WTC11 (cell line): ENCODE measurements around the gene AASDHPPT. TPM values are rescaled to one million over a fixed set of nuclear protein-coding genes. Genes with fewer than 3 reads are reported as not detected.

Experiments used
- ATAC-seq: fragments of 200-7000 bp; cut with Tn5 transposase; 2 replicates; pipeline ENCODE4 v1.10.0; 2021; ENCODE audit warnings: mild to moderate bottlenecking, moderate library complexity
- CTCF ChIA-PET: fragments of 300-600 bp; sonication (Branson Sonifier 250); formaldehyde crosslinking; loops from one replicate; lab custom pipeline; 2021; ENCODE audit warnings: antibody characterized with exemption; lab: Charles Lee
- POLR2A ChIA-PET: fragments of 350-600 bp; sonication (Branson Sonifier 250); formaldehyde crosslinking; loops from one replicate; lab custom pipeline; 2021; ENCODE audit warnings: antibody characterized with exemption; lab: Charles Lee
- DNase-seq: peaks from one replicate; pipeline ENCODE4 v3.0.0; 2021; ENCODE audit warnings: low spot score
- H3K27ac Mint-ChIP-seq: 2 replicates; pipeline ENCODE4 v1.8.0; 2021; ENCODE audit warnings: mixed read lengths
- H3K27me3 Mint-ChIP-seq: 2 replicates; pipeline ENCODE4 v1.8.0; 2021; ENCODE audit warnings: low read depth, mild to moderate bottlenecking, moderate library complexity, mixed read lengths
- H3K36me3 Mint-ChIP-seq: 2 replicates; pipeline ENCODE4 v1.8.0; 2021; ENCODE audit warnings: mixed read lengths
- H3K4me1 Mint-ChIP-seq: 2 replicates; pipeline ENCODE4 v1.8.0; 2022; ENCODE audit warnings: mixed read lengths
- H3K4me3 Mint-ChIP-seq: 2 replicates; pipeline ENCODE4 v1.8.0; 2021; ENCODE audit warnings: mild to moderate bottlenecking, moderate library complexity, mixed read lengths
- H3K9me3 Mint-ChIP-seq: 2 replicates; pipeline ENCODE4 v1.8.0; 2021; ENCODE audit warnings: mixed read lengths
- AFF4 ChIP-seq: sonication (generic); formaldehyde crosslinking; IDR thresholded peaks from 2 replicates; pipeline ENCODE4 v1.8.1; 2023; ENCODE audit warnings: mild to moderate bottlenecking, missing genetic modification reagents, borderline replicate concordance
- AR ChIP-seq: fragments of 250-450 bp; sonication (Bioruptor Pico); IDR thresholded peaks from 2 replicates; pipeline ENCODE4 v1.9.0; 2021; ENCODE audit warnings: mild to moderate bottlenecking
- ARID4B ChIP-seq: sonication (generic); formaldehyde crosslinking; IDR thresholded peaks from 2 replicates; pipeline ENCODE4 v1.8.0; 2023; ENCODE audit warnings: missing genetic modification reagents, mild to moderate bottlenecking, borderline replicate concordance
- ATF1 ChIP-seq: sonication (generic); formaldehyde crosslinking; IDR thresholded peaks from 2 replicates; pipeline ENCODE4 v1.8.1; 2023; ENCODE audit warnings: mild to moderate bottlenecking, moderate library complexity, missing genetic modification reagents
- CBFB ChIP-seq: sonication (generic); formaldehyde crosslinking; IDR thresholded peaks from 2 replicates; pipeline ENCODE4 v1.8.1; 2022; ENCODE audit warnings: mild to moderate bottlenecking, low read depth, missing genetic modification reagents
- CDX4 ChIP-seq: fragments of 250-450 bp; sonication (Bioruptor Pico); IDR thresholded peaks from 2 replicates; pipeline ENCODE4 v1.9.0; 2021; ENCODE audit warnings: moderate library complexity, mild to moderate bottlenecking, inconsistent platforms, borderline replicate concordance
- EMX1 ChIP-seq: fragments of 250-450 bp; sonication (Bioruptor Pico); IDR thresholded peaks from 2 replicates; pipeline ENCODE4 v1.8.0; 2021; ENCODE audit warnings: mild to moderate bottlenecking
- ERG ChIP-seq: fragments of 250-450 bp; sonication (Bioruptor Pico); IDR thresholded peaks from 2 replicates; pipeline ENCODE4 v1.8.0; 2021; ENCODE audit warnings: mild to moderate bottlenecking
- FOXJ3 ChIP-seq: sonication (generic); formaldehyde crosslinking; IDR thresholded peaks from 2 replicates; pipeline ENCODE4 v1.9.0; 2021; ENCODE audit warnings: missing genetic modification reagents, mild to moderate bottlenecking, borderline replicate concordance
- GTF2I ChIP-seq: fragments of 250-450 bp; sonication (Bioruptor Pico); conservative IDR thresholded peaks from 2 replicates; pipeline ENCODE4 v1.4.0; 2021; ENCODE audit warnings: mild to moderate bottlenecking
- JUN ChIP-seq: sonication (generic); formaldehyde crosslinking; IDR thresholded peaks from 2 replicates; pipeline ENCODE4 v1.8.0; 2023; ENCODE audit warnings: mild to moderate bottlenecking, missing genetic modification reagents
- MAX ChIP-seq: sonication (generic); formaldehyde crosslinking; IDR thresholded peaks from 2 replicates; pipeline ENCODE4 v1.8.0; 2022; ENCODE audit warnings: mild to moderate bottlenecking, missing genetic modification reagents
- MYBL2 ChIP-seq: sonication (generic); formaldehyde crosslinking; IDR thresholded peaks from 2 replicates; pipeline ENCODE4 v1.8.1; 2023; ENCODE audit warnings: mild to moderate bottlenecking, moderate library complexity, missing genetic modification reagents
- NFE2L1 ChIP-seq: sonication (generic); formaldehyde crosslinking; IDR thresholded peaks from 2 replicates; pipeline ENCODE4 v1.8.1; 2023; ENCODE audit warnings: missing genetic modification reagents
- RORB ChIP-seq: fragments of 250-450 bp; sonication (Bioruptor Pico); IDR thresholded peaks from 2 replicates; pipeline ENCODE4 v1.9.0; 2021; ENCODE audit warnings: mild to moderate bottlenecking
- STAT6 ChIP-seq: sonication (generic); formaldehyde crosslinking; conservative IDR thresholded peaks from 2 replicates; pipeline ENCODE4 v1.8.1; 2023; ENCODE audit warnings: mild to moderate bottlenecking, low read depth, missing genetic modification reagents, moderate library complexity
- ZNF317 ChIP-seq: sonication (generic); formaldehyde crosslinking; IDR thresholded peaks from 2 replicates; pipeline ENCODE4 v1.8.1; 2023; ENCODE audit warnings: low read depth, mild to moderate bottlenecking, moderate library complexity, missing genetic modification reagents, borderline replicate concordance
- ZNF396 ChIP-seq: fragments of 250-450 bp; sonication (Bioruptor Pico); IDR thresholded peaks from 2 replicates; pipeline ENCODE4 v1.8.0; 2021; ENCODE audit warnings: mild to moderate bottlenecking, moderate library complexity, borderline replicate concordance
- ZNF671 ChIP-seq: fragments of 250-450 bp; sonication (Bioruptor Pico); IDR thresholded peaks from 2 replicates; pipeline ENCODE4 v1.8.0; 2021; ENCODE audit warnings: mild to moderate bottlenecking
- total RNA-seq: library from RNA; stranded (reverse); gene quantifications from 3 replicates; pipeline ENCODE4 v1.2.3, GENCODE V29; 2021

Gene AASDHPPT
- total RNA-seq, 1 experiment from 2014 or later = 37.0 TPM

- TF ChIP-seq STAT6 (CRISPR knock-in tag) = no peak
- no peak for TF ChIP-seq CDX4 (CRISPR knock-in tag)
- no peak for TF ChIP-seq FOXJ3 (CRISPR knock-in tag)
- no peak for TF ChIP-seq RORB (CRISPR knock-in tag)
- no peak for TF ChIP-seq ARID4B (CRISPR knock-in tag)
- no peak for TF ChIP-seq ATF1 (CRISPR knock-in tag)
- TF ChIP-seq MYBL2 (CRISPR knock-in tag) = no peak
Observed at GRCh38 chr11:106061954-106062949, 15.2 kb upstream of the AASDHPPT start (continued).

GRCh38 chr11:106063009-106063408 is 14.5 kb upstream of the AASDHPPT start:
- Mint-ChIP-seq H3K27me3 (no peaks in the 10 kb centered on the region), H3K4me3 (no peak overlapping the region), H3K36me3 (no peaks in the 10 kb centered on the region), H3K9me3 (no peaks in the 10 kb centered on the region), H3K4me1 (peaks cover 13% of the 10 kb centered on the region), H3K27ac (no peak overlapping the region)
- ChIA-PET CTCF (no interaction called here), POLR2A (no interaction called here)
- no peak for ATAC-seq
- DNase-seq = no peak
- no peak for TF ChIP-seq ZNF396
- TF ChIP-seq RORB (CRISPR knock-in tag) = no peak
- TF ChIP-seq ZNF317 (CRISPR knock-in tag) = no peak
- TF ChIP-seq NFE2L1 (CRISPR knock-in tag) = no peak
- TF ChIP-seq JUN (CRISPR knock-in tag) = no peak
- TF ChIP-seq CBFB = no peak
- no peak for TF ChIP-seq EMX1 (CRISPR knock-in tag)
- no peak for TF ChIP-seq AR (CRISPR knock-in tag)
- TF ChIP-seq GTF2I (CRISPR knock-in tag) = no peak
- TF ChIP-seq ZNF671 (CRISPR knock-in tag) = no peak
- no peak for TF ChIP-seq MAX (CRISPR knock-in tag)
- TF ChIP-seq ERG (CRISPR knock-in tag) = no peak
- no peak for TF ChIP-seq AFF4 (CRISPR knock-in tag)
